Activated CD4-positive, alpha-beta T cell treated with anti-CD3 and anti-CD28 coated beads, Interleukin-2, amount 10 ng/mL, durations not matched to agents 24 days and 14 days (primary cell): ENCODE results near the gene CFAP298. TPM values are rescaled to one million over a fixed set of nuclear protein-coding genes. Genes with fewer than 3 reads are reported as not detected.
"Not testable (repeated sequence)": the region's sequence is repeated elsewhere in the genome, so short reads cannot be mapped to it uniquely, and the experiment has no call there.

Source experiments
- DNase-seq: peaks from one replicate; pipeline ENCODE4 v3.0.0; 2022
- H3K27ac Mint-ChIP-seq: one replicate; pipeline ENCODE4 v1.8.0; 2022; ENCODE audit warnings: mild to moderate bottlenecking, mixed read lengths
- H3K27me3 Mint-ChIP-seq: one replicate; pipeline ENCODE4 v1.8.0; 2022; ENCODE audit warnings: mixed read lengths
- H3K36me3 Mint-ChIP-seq: one replicate; pipeline ENCODE4 v1.8.0; 2022; ENCODE audit warnings: low read depth, mild to moderate bottlenecking, mixed read lengths
- H3K4me1 Mint-ChIP-seq: one replicate; pipeline ENCODE4 v1.8.0; 2021; ENCODE audit warnings: mixed read lengths
- H3K4me3 Mint-ChIP-seq: one replicate; pipeline ENCODE4 v1.8.0; 2022; ENCODE audit warnings: mild to moderate bottlenecking, moderate library complexity, mixed read lengths
- H3K9me3 Mint-ChIP-seq: one replicate; pipeline ENCODE4 v1.8.0; 2021; ENCODE audit warnings: mixed read lengths
- intact Hi-C: fragments of 100-400 bp; cut with micrococcal nuclease; formaldehyde crosslinking; loops from one replicate; pipeline ENCODE4 v1.15.1; 2023
- total RNA-seq: library from RNA; stranded (reverse); gene quantifications from 2 replicates; pipeline ENCODE4 v1.2.3, GENCODE V29; 2022

The CFAP298 gene
- total RNA-seq: 52.5 and 57.6 TPM in 2 replicates

DNA sequence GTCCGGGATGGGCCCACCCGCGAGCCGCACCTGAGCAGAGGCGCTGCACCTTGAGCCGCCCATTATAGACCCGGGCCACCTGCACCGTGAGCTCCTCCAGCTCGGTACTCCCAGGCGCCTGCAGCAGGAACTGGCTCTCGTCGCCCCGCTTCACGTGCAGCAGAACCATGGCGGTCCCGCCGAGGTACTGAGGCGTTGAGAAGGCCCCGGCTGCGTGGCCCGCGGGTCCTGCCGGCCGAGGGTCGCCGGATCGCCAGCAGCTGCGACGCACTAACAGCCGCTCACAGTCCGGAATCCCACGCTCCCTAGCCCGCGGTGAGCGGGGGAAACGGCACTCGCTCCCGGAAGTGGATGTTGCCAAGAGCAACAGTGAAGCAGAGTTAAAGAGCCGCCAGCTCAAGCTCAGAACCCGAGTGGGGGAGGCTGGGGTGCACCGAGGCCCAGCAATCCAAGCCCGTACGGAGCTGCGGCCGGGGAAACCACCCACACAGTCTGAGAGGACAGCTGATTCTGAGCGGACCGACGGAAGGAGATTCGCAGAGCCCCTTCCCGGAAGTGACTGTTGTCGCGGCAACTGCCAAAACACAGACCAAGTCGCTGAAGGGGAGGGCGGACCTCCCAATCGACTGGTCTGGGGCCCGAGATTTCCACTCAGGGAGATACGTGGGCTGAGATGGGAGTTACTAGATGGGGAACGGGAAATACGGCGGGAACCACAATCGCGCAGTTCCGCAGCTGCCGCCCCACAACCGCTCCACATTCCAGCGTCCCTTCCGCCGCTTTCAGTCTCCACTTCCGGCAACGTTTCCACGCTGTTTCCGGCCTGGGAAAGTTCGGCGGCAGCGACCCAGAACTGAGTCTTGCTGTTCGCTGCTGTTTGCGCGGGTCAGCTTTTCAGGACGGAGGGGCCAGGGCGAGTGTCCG is at the start of gene CFAP298:
CFAP298 (minus strand) TSS at position 303 of the 924 bp plus-strand sequence; CDS start at position 169, 134 bp downstream.
- H3K27me3 Mint-ChIP-seq: peaks cover 5% of the 10 kb centered on the region
- intact Hi-C loops: loop anchor here (1.0 to 2.0 kb wide), 7 partner anchors 11 to 866 kb away; partner anchors contain the start of genes MIS18A, PAXBP1, SYNJ1 and TMEM50B
- DNase-seq: peak; percentile 96
- peaks cover 7% of the 10 kb centered on the region for H3K4me1 Mint-ChIP-seq
- H3K4me3 Mint-ChIP-seq: peak within 1 kb of the TSS; percentile 99
- no peaks in the 10 kb centered on the region for H3K9me3 Mint-ChIP-seq
- peaks cover 16% of the 10 kb centered on the region for H3K36me3 Mint-ChIP-seq
- H3K27ac Mint-ChIP-seq: peak within 1 kb of the TSS; percentile 96

DNA sequence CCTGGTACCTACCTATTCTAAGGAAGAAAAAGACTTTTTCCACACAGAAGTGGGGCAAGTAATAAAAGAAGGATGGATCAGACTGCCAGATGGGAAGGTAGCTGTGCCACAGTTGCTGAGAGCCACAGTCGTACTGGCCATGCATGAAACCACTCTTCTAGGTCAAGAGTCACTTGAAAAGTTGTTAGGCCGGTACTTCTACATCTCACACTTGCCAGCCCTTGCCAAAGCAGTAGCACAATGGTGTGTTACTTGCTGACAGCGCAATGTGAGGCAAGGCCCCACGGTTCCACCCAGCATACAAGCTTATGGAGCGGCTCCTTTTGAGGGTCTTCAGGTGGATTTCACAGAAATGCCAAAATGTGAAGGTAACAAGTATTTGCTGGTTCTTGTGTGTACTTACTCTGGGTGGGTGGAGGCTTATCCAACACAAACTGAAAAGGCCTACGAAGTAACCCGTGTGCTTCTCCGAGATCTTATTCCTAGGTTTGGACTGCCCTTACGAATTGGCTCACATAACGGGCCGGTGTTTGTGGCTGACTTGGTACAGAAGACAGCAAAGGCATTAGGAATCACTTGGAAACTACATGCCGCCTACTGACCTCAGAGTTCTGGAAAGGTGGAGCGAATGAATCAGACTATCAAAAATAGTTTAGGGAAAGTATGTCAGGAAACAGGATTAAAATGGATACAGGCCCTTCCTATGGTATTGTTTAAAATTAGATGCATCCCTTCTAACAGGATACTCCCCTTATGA is 49.0 kb upstream of the CFAP298 start:
- DNase-seq, intact Hi-C loops, H3K4me3 Mint-ChIP-seq, H3K27ac Mint-ChIP-seq, H3K27me3 Mint-ChIP-seq, H3K4me1 Mint-ChIP-seq: not testable (repeated sequence)
- H3K36me3 Mint-ChIP-seq: peaks cover 74% of the 10 kb centered on the region
- H3K9me3 Mint-ChIP-seq: peaks cover 14% of the 10 kb centered on the region

- Mint-ChIP-seq H3K36me3 (peaks cover 53% of the 10 kb centered on the region), H3K4me3 (no peak overlapping the region), H3K4me1 (peaks cover 3% of the 10 kb centered on the region), H3K27ac (no peak overlapping the region), H3K9me3 (no peaks in the 10 kb centered on the region), H3K27me3 (no peaks in the 10 kb centered on the region)
- no peak for DNase-seq
- intact Hi-C loops: no loop called here
Measured at GRCh38 chr21:32658524-32658923, 46.3 kb upstream of the CFAP298 start.

DNA sequence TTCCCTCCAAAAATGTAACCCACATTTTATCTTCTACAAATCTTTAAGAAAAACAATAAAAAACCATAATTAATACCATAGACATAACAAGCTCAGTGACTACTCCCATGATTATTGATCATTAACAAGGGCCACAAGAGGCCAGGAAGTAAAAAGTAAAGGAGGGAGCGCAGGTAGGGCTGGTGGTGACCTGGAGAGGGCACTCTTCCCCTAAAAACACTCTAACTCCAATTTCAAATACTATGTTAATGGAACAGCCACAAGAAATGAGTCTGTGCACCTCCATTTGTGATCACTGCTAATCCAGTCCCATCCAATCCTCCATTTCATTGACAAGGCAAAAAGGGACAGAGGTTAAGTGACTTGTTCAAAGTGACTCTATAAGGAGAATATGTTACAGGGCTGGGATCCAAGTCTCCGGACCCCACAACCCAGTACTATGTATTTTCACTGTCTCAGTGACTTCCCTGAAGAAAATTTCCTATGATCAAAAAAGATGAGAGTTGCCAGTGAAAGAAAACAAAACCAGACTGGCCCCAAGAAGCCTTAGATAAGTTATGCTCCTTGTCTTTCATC is 41.2 kb upstream of the CFAP298 start:
- Mint-ChIP-seq H3K27me3 (no peaks in the 10 kb centered on the region), H3K36me3 (peaks cover 24% of the 10 kb centered on the region), H3K4me1 (peaks cover 9% of the 10 kb centered on the region), H3K27ac (no peak overlapping the region), H3K4me3 (no peak overlapping the region), H3K9me3 (no peaks in the 10 kb centered on the region)
- DNase-seq: peak; percentile 79
- intact Hi-C loops: loop anchor here (1.0 kb wide), 1 partner anchor 173 kb away; no protein-coding TSS in a partner anchor

DNA sequence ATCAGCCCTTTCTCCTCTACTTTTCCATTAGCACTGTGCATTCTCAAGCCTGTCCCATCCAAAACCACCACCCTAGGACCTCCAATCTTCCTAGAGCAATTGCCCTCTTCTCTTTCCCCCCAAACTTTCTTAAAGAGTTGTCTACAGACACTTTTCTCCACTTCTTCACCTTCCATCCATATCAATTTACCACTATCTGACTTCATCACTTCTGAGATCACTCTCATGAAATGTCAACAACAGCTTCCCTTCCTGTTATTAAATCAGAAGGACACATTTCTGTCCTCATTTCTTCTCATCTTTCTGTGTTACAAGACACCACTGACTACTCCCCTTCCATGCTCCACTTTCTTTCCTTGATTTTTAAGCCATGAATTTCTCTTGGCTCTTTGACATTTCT is 36.0 kb upstream of the CFAP298 start:
- DNase-seq: no peak
- Mint-ChIP-seq H3K36me3 (peaks cover 12% of the 10 kb centered on the region), H3K4me1 (peaks cover 3% of the 10 kb centered on the region), H3K27me3 (no peaks in the 10 kb centered on the region), H3K27ac (no peak overlapping the region), H3K4me3 (no peak overlapping the region), H3K9me3 (no peaks in the 10 kb centered on the region)
- intact Hi-C loops: no loop called here

DNA sequence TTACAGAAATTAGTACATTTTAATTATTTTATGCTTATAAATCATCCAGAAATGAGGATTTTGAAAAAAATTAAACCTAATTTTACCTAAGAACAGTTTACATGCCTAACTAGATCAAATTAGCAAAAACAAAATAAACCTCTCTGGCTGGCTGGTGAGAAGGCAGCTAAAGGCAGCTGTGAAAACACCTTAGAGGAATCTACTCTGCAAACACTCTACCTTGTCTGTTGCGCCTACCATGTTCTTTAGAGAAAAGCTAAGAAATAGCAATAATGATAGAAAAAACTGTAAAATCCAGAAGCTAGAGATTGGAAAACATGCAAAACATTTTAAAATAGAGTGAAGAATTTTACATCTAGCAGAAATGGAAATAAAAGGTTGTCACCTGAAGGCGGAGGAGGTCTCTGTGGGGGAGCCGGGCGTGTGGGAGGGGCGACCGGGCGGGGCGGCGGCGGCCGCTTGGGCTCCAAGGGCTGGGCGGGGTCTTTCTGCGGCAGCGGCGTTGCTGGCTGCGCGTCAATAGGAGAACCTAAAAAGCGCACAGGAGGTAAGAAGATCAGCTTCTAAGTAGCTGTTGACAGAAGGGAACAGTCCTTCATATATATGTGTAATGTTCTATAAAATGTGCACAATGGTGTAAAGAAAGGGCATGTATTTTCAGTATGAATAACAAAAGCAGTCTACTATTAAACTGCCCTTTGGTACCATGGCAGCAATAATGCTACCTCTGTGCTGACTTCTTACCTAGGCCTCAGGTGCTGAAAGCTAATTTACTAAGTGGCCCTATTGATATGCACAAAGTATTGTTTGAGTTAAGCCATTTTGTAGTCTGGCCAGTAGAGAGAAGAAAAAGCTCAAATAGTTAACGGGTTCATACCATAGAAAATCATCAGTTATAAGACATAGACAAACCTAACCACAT is 33.3 kb upstream of the CFAP298 start:
- H3K27me3 Mint-ChIP-seq: no peaks in the 10 kb centered on the region
- H3K4me1 Mint-ChIP-seq: peaks cover 2% of the 10 kb centered on the region
- no peak overlapping the region for H3K27ac Mint-ChIP-seq
- no peak for DNase-seq
- no peak overlapping the region for H3K4me3 Mint-ChIP-seq
- intact Hi-C loops: no loop called here
- peaks cover 17% of the 10 kb centered on the region for H3K36me3 Mint-ChIP-seq
- no peaks in the 10 kb centered on the region for H3K9me3 Mint-ChIP-seq

GRCh38 chr21:32641710-32642698 is 29.8 kb upstream of the CFAP298 start:
- Mint-ChIP-seq H3K27me3 (no peaks in the 10 kb centered on the region), H3K27ac (no peak overlapping the region), H3K4me3 (no peak overlapping the region), H3K9me3 (no peaks in the 10 kb centered on the region), H3K4me1 (peaks cover 2% of the 10 kb centered on the region), H3K36me3 (peaks cover 24% of the 10 kb centered on the region)
- intact Hi-C loops: no loop called here
- DNase-seq: no peak

DNA sequence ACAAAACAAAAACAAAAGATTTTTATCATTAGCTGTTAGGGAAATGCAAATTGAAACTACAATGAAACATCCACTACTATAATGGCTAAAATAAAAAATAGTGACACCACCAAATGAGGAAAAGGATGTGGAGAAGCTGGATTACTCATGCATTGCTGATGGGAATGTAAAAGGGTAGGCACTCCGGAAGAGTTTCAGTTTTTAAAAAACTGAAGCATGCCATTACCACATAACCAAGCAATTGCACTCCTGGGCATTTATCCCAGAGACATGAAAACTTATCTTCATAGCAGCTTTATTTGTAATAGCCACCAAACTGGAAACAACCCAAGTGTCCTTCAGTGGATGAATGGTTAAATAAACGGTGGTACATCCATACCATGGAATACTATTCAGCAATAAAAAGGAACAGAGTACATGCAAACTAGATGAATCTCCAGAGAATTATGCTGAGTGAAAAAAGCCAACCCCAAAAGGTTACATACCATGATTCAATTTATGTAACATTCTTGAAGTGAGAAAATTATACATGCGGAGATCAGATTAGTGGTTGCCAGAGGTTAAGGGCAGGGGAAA is 14.5 kb upstream of the CFAP298 start:
- H3K9me3 Mint-ChIP-seq: no peaks in the 10 kb centered on the region
- DNase-seq: peak; percentile 3
- H3K27me3 Mint-ChIP-seq: peaks cover 7% of the 10 kb centered on the region
- peaks cover 8% of the 10 kb centered on the region for H3K36me3 Mint-ChIP-seq
- intact Hi-C loops: no loop called here
- H3K4me3 Mint-ChIP-seq: no peak overlapping the region
- H3K27ac Mint-ChIP-seq: no peak overlapping the region
- H3K4me1 Mint-ChIP-seq: peaks cover 3% of the 10 kb centered on the region

DNA sequence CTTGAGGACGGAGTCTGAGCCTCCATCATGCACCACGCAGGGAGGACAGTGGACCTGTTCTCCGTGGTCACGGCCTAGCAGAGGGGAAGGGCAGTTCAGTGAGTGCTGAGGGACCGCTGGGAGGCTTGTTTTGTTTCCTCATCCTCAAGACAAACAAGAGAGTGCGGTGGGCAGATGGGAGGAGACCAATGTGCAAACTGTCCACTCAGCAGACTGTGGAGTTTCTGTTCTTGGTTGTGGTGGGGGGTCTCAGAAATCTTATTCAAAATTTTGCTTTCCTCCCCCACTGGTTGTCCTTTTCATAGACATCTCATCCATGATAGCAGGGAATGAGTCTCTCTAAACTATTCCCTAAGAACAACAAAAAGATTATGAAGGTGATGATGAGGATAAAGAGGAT is 6.0 kb upstream of the CFAP298 start:
- H3K27ac Mint-ChIP-seq, intact Hi-C loops, H3K36me3 Mint-ChIP-seq, H3K9me3 Mint-ChIP-seq, H3K4me3 Mint-ChIP-seq, DNase-seq, H3K4me1 Mint-ChIP-seq: not testable (repeated sequence)
- peaks cover 27% of the 10 kb centered on the region for H3K27me3 Mint-ChIP-seq

DNA sequence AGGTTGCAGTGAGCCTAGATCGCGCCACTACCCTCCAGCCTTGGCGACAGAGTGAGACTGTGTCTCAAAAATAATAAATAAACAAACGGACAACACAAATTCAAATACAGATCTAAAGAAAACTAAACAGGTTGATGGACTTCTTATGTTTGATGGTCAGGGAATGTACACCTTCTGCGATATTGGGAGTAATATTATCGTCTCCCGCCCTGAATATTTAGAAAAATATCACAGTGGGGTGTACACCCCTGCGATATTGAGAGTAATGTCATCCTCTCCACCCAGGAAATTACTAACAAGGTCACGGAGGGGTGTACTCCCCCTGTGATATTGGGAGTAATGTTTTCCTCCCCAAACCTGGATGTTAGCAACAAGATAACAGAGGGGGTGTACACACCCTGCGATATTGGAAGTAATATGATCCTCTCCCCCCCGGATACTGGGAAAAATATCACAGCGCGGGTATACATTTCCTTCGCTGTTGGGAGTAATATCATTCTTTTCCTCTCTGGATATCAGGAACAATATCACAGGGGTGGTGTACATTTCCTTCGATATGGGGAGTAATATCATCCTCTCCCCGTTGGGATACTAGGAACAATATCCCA is 1.4 kb upstream of the CFAP298 start:
- H3K27ac Mint-ChIP-seq: peak overlapping the region; percentile 96
- H3K27me3 Mint-ChIP-seq: peaks cover 10% of the 10 kb centered on the region
- H3K36me3 Mint-ChIP-seq: peaks cover 10% of the 10 kb centered on the region
- H3K9me3 Mint-ChIP-seq: no peaks in the 10 kb centered on the region
- H3K4me1 Mint-ChIP-seq: peaks cover 7% of the 10 kb centered on the region
- DNase-seq: no peak
- intact Hi-C loops: loop anchor here (2.0 kb wide), 3 partner anchors 121 to 865 kb away; partner anchors contain the start of genes MIS18A and TMEM50B
- peak overlapping the region; percentile 99 for H3K4me3 Mint-ChIP-seq

DNA sequence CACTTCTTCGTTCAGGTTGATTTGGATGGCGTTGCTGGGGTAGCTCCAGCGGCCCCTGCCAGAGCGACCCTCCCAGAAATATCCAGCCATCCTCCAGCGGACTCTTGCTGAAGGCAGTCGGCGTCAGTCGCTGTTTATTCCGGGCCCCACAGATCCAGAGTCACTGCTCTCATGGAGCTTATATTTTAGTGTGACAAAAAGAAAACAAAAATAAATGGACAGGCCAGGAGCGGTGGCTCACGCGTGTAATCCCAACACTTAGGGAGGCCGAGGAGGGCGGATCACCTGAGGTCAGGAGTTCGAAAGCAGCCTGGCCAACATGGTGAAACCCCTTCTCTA is 791 bp upstream of the CFAP298 start:
- DNase-seq: no peak
- intact Hi-C loops: loop anchor here (1.0 to 2.0 kb wide), 7 partner anchors 12 to 866 kb away; partner anchors contain the start of genes MIS18A, PAXBP1, SYNJ1 and TMEM50B
- Mint-ChIP-seq H3K36me3 (peaks cover 11% of the 10 kb centered on the region), H3K9me3 (no peaks in the 10 kb centered on the region), H3K4me1 (peaks cover 7% of the 10 kb centered on the region), H3K27ac (peak overlapping the region; percentile 96), H3K27me3 (peaks cover 6% of the 10 kb centered on the region), H3K4me3 (peak overlapping the region; percentile 99)
